HCT116 (cell line): ENCODE results near the gene ERCC5.

Experiments
- CTCF ChIP-seq, 3 experiments: fragments of 200-600 bp in 1 of 3; sonication (generic) in 1 of 3; IDR thresholded peaks in 2 of 3; conservative IDR thresholded peaks in 1 of 3; 2 replicates each; pipeline ENCODE4 v1.5.1; 2012 to 2017; ENCODE audit warnings: low read depth in 2 of 3, low read length in 2 of 3, antibody characterized with exemption in 1 of 3, borderline replicate concordance in 1 of 3, control low read depth in 1 of 3, mild to moderate bottlenecking in 1 of 3, mixed read lengths in 1 of 3, mixed run types in 1 of 3, moderate library complexity in 1 of 3; ENCODE audit not compliant: insufficient read depth in 1 of 3
- ELF1 ChIP-seq: IDR thresholded peaks from 2 replicates; pipeline ENCODE4 v1.6.1; 2012; ENCODE audit warnings: low read depth, borderline replicate concordance
- POLR2A ChIP-seq: IDR thresholded peaks from 2 replicates; pipeline ENCODE4 v1.7.0; 2011; ENCODE audit warnings: borderline replicate concordance; ENCODE audit not compliant: insufficient read depth, insufficient read length; ENCODE audit errors: extremely low read depth

- TF ChIP-seq POLR2A (no peak), CTCF (IDR thresholded peaks at IDR 0.05 in 2 of 3, conservative IDR thresholded peaks at IDR 0.05 in 1 of 3; ENCODE audit: borderline replicate concordance in 1 of 3, insufficient read depth in 1 of 3, low read depth in 2 of 3, low read length in 2 of 3) (no peak), ELF1 (no peak)
Observed at GRCh38 chr13:102905905-102906771, 60.3 kb downstream of the ERCC5 start.
